Measurements from ENCODE around the gene GRAMD1A.

DNA sequence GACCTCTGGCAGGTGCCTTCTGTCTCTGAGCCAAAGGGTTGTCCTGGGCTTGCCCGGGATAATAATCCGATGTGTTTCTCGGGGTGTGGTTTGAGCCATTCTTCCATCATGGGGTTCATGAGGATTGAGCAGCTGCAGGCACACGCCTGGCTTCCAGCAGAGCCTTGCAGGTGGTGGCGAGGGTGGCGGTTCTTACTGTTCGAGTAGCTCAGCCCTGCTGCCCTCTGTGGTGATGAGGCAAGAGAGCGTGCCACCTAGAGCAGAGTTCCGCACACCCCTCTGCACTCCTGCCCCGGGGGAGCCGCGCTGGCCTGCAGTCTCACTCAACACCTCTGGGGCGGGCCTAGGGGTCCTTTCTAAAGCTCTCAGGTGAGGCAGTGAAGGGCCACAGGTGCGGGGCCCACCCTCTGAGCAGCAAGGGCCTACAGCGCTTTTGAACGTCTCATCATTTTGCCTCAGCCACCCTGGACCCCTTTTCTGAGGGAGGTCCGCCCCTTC is 33.9 kb downstream of the GRAMD1A start:
- TF ChIP-seq, protein P1, sequence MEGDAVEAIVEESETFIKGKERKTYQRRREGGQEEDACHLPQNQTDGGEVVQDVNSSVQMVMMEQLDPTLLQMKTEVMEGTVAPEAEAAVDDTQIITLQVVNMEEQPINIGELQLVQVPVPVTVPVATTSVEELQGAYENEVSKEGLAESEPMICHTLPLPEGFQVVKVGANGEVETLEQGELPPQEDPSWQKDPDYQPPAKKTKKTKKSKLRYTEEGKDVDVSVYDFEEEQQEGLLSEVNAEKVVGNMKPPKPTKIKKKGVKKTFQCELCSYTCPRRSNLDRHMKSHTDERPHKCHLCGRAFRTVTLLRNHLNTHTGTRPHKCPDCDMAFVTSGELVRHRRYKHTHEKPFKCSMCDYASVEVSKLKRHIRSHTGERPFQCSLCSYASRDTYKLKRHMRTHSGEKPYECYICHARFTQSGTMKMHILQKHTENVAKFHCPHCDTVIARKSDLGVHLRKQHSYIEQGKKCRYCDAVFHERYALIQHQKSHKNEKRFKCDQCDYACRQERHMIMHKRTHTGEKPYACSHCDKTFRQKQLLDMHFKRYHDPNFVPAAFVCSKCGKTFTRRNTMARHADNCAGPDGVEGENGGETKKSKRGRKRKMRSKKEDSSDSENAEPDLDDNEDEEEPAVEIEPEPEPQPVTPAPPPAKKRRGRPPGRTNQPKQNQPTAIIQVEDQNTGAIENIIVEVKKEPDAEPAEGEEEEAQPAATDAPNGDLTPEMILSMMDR (IDR thresholded peaks at IDR 0.05): no peak
- TF ChIP-seq POLR2A (IDR thresholded peaks at IDR 0.05): no peak

Measured in body of pancreas (tissue), 4 donors.